HG02970 (cell line): Measurements from ENCODE around the gene CCR6.
"Not testable (repeated sequence)": the region's sequence is repeated elsewhere in the genome, so short reads cannot be mapped to it uniquely, and the experiment has no call there.

Source experiments
- ATAC-seq: cut with Tn5 transposase; IDR thresholded peaks from one replicate; pipeline ENCODE4 v1.9.1; 2021; ENCODE audit warnings: mild to moderate bottlenecking, moderate library complexity, moderate number of reproducible peaks; ENCODE audit not compliant: unreplicated experiment, low FRiP score

CCR6 gene

DNA sequence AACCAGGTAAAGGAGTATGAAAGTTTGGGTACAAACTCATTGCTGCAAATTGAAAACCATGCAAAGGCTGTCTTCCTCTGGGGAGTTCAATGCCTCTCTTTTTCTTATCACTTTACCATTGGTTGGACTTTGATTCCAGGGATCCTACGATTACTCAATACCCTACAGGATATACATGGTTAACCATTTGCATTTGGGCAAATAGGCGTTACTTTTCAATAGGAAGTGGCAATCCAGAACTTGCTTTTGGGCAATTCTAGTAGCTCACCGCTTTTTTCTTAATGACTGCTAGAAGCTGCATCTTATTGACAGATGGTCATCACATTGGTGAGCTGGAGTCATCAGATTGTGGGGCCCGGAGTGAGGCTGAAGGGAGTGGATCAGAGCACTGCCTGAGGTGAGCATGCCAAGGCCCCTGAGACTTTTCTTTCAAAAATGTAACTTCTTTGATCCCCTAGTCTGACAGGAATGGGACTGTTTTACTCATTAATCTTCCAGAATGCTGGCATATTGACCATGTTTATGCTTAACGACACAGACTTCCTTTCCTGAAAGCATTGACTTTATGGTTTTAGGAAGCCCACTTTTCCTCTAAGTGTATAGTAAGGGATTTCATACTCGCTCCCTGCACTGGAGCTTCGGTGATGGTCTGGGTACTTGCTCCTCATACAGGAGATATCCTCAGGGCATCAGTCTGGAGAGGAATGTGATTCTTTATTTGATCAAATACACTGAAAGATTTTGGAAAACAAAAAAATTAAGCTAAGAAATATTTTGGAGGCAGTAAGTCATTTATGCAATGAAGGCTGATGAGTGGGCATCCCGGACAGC, at the start of gene CCR6:
CCR6 (plus strand) TSS at position 270 of the 831 bp plus-strand sequence. CDS start 13,039 bp downstream, outside the sequence.
- ATAC-seq: no peak

DNA sequence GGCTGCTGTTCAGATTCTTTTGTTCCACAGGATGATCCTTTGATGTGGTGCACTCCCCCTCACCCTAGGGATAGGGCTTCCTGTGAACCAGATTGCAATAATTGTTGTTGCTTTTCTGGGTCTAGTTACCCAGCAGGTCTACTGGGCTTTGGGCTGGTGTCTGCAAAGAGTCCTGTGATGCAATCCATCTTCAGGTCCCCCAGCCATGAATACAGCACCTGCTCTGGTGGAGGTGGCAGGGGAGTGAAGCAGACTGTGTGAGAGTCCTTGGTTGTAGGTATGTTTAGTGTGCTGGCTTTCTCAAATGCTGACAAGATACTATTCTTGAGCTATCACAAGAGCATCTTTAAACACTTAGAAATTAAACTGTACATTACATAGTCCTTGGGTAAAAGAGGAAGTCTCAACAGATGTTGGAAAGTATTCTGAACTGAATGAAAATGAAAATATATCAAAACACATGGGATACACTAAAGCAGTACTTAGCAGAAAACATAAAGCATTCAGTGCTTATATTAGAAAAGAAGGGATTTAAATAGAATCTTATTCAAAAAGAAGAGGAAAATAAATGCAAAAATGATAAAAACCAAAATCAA, 49.1 kb upstream of the CCR6 start:
- no peak for ATAC-seq

DNA sequence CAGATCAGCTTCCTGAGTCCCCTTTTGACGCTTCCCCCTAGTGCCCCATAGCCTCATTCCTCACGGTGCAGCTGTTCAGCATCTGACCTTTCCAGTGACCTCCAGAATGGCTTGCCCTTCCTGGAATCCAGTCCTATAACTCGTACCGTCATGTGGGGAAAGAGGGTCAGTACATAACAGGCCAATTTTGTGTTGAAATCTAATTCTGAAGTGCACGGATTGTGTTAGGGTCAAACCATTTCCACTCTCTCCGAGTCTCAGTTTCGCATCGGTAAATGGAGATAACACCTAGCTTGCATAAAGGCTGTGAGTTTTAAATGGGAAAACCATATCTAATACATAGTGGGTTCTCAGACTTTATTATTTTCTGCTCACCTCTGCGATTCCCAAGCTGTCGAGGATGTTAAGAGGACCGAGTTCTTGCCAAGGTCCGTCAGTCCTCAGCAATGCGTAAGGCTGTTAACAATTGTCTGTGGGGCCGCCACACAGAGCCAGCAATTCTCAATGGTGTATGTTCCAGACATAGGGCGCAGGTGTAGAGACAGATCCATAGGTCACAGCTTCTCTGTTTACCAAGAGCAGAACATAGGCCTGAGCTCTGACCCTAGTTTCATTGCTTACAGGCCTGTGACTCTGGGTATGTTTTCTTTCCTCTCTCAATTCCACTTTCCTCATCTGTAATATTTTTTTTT, 45.5 kb upstream of the CCR6 start:
- no peak for ATAC-seq

DNA sequence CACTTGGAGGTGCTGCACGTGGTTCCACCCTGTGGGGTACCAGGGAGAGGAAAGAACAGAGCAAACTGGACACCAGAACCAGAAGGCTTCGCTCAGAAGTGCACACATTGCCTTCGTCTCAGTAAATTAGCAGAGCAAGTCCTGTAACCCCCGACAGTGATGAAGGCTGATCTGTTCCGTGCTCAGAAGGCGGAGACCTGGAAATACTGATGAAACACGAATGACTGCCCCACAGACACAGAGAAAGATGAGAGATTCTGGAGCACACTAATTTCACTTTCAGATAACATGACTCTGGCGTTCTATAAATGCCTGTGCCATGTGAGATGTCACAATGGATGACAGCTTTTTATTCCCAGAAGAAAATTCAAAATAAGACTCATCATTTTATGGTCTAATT, 44.2 kb upstream of the CCR6 start:
- no peak for ATAC-seq

DNA sequence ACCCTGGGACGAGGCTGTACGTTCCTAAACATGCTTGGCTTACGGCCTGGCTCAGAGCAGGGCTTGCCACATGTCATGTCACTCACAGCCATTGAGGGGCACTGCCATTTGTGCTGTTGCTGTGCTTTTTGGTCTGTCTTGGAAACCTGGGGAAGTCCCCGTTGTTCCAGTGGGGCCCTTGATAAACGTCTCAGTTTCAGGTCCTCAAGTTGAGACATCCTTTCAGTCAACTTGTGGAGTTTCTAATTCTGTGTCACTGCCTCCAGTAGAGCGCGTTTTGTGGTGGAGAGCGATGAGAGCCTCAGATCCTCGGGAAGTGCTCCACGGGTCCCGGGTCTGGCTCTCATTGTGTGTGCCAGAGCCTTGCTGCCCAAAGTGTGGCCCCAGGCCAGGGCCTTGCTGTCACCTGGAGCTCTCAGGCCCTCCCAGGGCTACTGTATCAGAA, 43.0 kb upstream of the CCR6 start:
- peak; percentile 92 for ATAC-seq

DNA sequence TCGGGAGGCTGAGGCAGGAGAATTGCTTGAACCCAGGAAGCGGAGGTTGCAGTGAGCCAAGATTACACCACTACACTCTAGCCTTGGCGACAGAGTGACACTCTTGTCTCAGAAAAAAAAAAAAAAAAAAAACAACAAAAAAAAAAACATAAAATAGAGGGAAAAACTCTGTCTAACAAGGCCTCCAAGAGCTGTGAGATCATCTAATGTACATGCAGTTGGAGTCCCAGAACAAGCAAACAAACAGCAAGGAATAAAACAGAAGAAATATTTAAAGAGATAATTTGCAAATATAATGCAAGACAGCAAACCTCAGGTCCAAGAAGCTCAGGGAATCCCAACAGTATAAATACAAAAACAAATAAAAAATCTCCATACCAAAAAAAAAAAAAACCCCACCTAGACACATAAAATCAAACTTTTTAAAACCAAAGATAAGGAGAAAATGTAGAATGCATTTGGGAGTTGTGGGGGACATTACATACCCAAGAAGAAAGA, 35.0 kb upstream of the CCR6 start:
- ATAC-seq: no peak

- ATAC-seq: not testable (repeated sequence)
These were observed 34.2 kb upstream of the CCR6 start for GRCh38 chr6:167088741-167089140.

DNA sequence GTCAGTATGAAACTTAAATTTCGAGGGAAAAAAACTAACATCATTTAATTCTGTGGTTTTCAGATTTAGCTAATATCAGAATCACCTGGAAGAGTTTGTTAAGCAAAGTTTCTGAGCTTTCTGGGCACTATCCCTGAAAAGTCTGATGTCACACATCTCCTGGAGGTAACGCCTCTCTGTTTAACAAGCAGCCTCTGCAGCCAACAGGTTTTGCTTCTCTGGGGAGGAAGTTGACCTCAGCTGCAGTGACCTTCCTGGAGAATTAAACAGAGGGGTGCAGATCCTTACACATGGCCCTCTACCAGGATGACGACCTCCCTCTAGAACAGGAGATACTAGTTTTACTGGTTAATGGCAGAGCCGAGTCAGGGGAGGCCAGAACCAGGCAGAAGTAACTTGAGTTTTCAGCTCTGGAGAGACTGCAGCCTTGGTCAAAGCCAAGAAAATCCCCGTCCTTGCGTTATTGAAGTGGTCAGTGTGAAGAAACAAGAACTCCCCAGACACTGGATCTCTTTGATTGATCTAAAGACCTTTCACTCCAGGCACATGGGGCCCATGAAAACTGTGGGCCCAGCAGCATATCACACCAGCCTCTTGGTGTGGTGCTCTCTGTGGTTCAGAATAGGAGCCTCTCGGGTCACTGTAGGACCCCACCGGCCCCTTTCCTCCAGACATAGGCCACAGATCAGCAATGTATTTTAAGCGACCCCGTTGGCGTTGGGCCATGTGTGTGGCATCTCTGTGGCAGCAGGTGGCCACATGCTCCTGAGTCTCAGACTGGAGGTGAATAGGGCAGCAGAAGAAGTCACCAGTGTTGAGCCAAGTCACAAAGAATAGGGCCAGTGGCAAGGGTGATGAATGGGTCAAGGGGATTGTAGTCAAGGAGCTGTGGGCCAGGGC, 33.4 kb upstream of the CCR6 start:
- ATAC-seq: no peak

GRCh38 chr6:167090171-167090570, 32.7 kb upstream of the CCR6 start:
- no peak for ATAC-seq

- no peak for ATAC-seq
These were observed 31.7 kb upstream of the CCR6 start for GRCh38 chr6:167091026-167091804.

DNA sequence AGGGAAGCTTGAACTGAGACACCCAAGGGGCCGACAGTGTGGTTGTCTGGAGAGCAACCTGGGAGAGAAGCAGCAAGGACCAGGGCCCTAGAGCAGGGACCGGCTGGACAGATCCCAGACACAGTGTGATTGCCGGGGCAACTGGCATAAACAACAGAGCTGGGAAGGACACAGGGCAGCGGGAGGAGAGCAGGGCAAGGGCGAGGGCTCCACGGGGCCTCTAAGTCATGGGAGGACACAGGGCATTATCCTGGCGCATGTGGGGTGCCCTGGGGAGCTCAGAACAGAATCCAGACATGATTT, 31.1 kb upstream of the CCR6 start:
- no peak for ATAC-seq

DNA sequence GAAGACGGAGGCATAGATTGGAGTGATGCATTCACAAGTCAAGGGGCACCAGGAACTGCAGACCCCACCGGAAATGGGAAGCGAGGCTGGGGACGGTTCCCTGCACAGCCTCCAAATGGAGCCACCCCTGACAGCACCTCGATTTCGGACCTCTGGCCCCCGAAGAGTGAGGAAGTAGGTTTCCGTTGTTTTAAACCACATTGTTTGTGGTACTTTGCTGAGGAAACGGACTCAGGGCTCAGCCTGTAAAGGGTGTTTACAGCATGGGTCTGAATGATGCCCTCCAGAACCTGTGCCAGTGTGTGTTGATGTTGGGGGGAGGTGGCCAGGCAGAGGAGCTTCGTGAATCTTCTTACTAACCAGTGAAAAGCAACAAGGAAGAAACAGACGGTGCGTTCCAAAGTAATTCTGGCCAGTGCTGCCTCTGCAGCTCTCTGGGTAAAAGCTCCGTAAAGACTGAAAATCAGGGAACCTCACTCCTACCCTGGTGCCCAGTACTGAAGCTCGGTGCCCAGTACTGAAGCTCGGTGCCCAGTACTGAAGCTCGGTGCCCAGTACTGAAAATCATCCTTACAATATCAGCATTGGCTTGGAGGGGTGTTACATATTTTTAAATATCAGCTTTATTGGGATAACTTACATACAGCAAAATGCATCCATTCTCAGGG, 30.1 kb upstream of the CCR6 start:
- no peak for ATAC-seq

GRCh38 chr6:167093406-167093921, 29.4 kb upstream of the CCR6 start:
- no peak for ATAC-seq

- ATAC-seq: peak; percentile 36
These were observed 28.9 kb upstream of the CCR6 start for GRCh38 chr6:167093922-167094432.

DNA sequence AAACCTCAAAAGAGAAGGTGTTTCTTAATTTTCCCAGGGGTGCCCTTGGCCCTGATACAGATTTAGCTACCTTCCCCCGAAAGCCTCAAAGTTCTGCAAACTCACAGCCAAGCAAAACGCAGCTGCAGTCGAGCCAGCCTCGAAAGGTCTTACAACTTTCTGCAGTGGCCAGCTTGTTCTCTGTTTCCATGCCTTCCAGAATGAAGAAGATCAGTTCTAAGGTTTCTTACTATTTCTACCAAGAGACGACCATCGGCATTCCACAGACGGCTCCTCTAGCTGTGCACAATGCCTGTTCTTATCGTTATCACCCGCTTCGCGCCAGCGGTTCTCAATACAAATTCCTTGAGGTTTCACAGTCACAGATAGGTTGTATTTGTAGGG, 28.5 kb upstream of the CCR6 start:
- peak; percentile 4 for ATAC-seq

DNA sequence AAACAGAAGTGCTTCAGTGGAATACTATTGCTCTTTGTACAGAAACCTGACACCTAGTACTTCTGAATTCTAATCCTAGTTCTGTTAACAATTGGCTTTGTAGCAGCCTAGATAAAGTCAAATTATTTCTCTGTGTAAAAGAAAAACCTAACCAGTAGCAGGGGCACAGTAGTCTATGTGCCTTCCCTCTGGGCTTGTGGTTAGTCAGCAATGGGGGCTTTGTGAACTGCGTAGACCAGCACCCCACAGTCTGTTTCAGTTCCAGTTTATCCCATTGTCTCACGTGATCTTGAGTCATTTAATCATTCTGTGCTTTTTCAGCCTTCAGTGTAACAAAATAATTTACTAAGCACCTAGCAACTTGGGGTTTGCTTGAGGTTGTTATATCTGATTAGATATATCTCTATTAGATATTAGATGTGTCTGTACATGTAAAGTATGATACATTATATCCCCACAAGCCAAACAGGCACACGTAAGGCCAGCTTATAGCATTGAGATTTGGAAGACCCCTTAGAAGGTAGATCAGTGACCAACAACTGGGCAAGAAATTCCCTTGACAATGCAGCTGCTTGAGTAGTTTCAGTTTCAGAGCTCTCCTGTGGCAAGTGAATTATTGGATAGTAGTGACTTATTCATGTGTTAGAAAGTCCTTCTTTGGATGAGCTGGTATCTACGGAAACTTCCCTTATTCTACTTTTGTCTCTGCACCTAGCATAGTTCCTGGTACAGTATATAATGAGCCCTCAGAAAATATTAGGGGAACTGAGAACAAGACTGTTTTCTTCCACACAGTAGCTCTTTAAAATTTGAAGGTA, 27.9 kb upstream of the CCR6 start:
- ATAC-seq: peak; percentile 37

DNA sequence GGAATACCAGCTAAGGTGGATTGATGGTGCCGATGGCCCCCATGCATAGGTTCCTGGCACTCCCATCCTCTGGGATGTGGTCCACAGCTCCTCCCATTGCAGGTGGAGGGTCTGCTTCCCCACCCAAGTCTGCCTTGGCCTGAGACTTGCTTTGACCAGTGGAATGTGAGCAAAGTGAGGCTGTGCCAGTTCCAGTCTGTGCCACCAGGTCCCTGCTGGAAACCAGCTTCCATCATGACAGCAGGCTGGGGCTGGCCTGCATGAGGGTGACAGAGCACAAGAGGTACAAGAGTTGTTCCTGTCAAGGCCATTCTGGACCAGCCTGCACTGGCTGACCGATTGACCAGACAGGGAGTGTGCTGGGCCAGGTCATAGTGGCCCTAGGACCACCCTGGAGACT, 27.0 kb upstream of the CCR6 start:
- ATAC-seq: no peak

DNA sequence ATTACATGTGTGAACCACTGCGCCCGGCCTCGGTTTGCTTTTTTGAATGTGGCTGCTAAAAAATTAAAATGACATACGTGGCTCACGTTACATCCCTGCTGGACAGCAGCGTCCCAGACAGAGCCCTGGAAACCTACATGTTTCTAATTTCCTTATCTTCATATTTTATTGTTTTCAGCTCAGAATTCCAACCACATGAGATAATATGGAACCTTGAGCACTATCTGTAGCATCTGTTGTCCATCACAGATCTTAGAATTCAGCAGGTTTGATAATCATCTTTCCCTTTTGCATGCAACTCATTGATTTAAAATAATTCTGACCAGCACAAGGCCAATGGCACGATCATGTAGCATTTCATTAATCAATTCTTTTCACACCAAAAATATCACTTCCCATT, 25.9 kb upstream of the CCR6 start:
- no peak for ATAC-seq
